Measurements from ENCODE around the gene CRK. TPM values are rescaled to one million over a fixed set of nuclear protein-coding genes. Genes with fewer than 3 reads are reported as not detected.

The CRK gene
- total and polyA plus RNA-seq, 10 of the 15 experiments (the other 5 are each of a cell fraction or from before 2014, with no cell fraction given), result 11.1 to 23.8 (median 20.5) TPM

DNA sequence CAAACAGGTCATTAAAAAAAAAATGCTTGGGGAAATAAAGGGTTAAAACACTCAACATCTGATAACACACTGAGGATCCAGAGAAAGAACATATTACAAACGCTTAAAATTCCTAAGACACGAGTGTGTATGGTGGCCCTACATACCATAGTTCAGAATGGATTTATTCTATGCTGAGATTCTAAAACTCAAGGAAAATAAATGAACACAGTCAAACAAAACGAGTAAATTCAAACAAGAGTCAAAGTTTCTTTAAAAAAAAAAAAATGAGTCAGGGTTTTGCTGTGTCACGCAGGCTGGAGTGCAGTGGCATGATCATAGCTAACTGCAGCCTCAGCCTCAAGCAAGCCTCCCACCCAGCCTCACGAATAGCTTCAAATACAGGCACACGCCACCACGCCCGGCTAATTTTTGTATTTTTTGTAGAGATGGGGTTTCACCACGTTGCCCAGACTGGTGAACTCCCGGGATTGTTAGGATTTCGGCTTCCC, 17.4 kb downstream of the CRK start:
- H3K27ac ChIP-seq (ENCODE audit: control insufficient read depth, insufficient read depth), result no peak overlapping the region
- CTCF ChIA-PET, result interaction anchor here (1.4 kb wide), 1 partner anchor 73 kb away, joined by 7 read pairs; no protein-coding TSS in a partner anchor
- no peak overlapping the region for H3K9ac ChIP-seq (ENCODE audit: control insufficient read depth, insufficient read depth, low read length)
- no peak for FAIRE-seq
- BruUV-seq (replicated peaks), result no TSS peak
- 85% methylated on average over 11 of the region's 11 CpGs for WGBS (ENCODE audit: insufficient coverage, insufficient replicate concordance, low lambda C conversion rate, missing lambda C conversion rate)
- RAD21 ChIA-PET (ENCODE audit: unreplicated experiment), result no interaction called here
- peaks cover 33% of the 10 kb centered on the region for H3K79me2 ChIP-seq (ENCODE audit: control insufficient read depth, insufficient read depth, low read length)
- H3K4me3 ChIP-seq, result no peak overlapping the region
- POLR2A ChIA-PET, result no interaction called here
- no peaks in the 10 kb centered on the region for H3K4me1 ChIP-seq (ENCODE audit: control insufficient read depth, insufficient read depth, low read length)
- H3K4me2 ChIP-seq (ENCODE audit: control insufficient read depth, insufficient read depth), result no peak overlapping the region
- in situ Hi-C loops (cut with MboI) (no loop called here), intact Hi-C loops (cut with micrococcal nuclease; ENCODE audit: unreplicated experiment) (no loop called here)
- TF ChIP-seq TCF7 (IDR thresholded peaks at IDR 0.05; ENCODE audit: borderline replicate concordance) (no peak), YY1 (IDR thresholded peaks at IDR 0.05; ENCODE audit: low read depth, low read length) (no peak), IRF4 (IDR thresholded peaks at IDR 0.05; ENCODE audit: low read depth, low read length) (no peak), ZSCAN29 (IDR thresholded peaks at IDR 0.05) (no peak), EED (IDR thresholded peaks at IDR 0.05; ENCODE audit: low read depth) (no peak), GATAD2B (conservative IDR thresholded peaks at IDR 0.05; ENCODE audit: low read depth) (no peak), MYB (IDR thresholded peaks at IDR 0.05; ENCODE audit: borderline replicate concordance, low read depth, low read length) (no peak), NFIC (IDR thresholded peaks at IDR 0.05; ENCODE audit: low read depth, low read length) (no peak), RAD21 (IDR thresholded peaks at IDR 0.05; ENCODE audit: insufficient read depth, low read depth, low read length) (no peak), KLF5 (IDR thresholded peaks at IDR 0.05; ENCODE audit: partially characterized antibody) (no peak), JUNB (IDR thresholded peaks at IDR 0.05) (no peak), ZNF207 (IDR thresholded peaks at IDR 0.05; ENCODE audit: borderline replicate concordance) (no peak), RCOR1 (conservative IDR thresholded peaks at IDR 0.05; ENCODE audit: low read depth, low read length) (no peak), SUZ12 (IDR thresholded peaks at IDR 0.05; ENCODE audit: unreplicated experiment) (no peak)
- TF ChIP-seq, protein P1, sequence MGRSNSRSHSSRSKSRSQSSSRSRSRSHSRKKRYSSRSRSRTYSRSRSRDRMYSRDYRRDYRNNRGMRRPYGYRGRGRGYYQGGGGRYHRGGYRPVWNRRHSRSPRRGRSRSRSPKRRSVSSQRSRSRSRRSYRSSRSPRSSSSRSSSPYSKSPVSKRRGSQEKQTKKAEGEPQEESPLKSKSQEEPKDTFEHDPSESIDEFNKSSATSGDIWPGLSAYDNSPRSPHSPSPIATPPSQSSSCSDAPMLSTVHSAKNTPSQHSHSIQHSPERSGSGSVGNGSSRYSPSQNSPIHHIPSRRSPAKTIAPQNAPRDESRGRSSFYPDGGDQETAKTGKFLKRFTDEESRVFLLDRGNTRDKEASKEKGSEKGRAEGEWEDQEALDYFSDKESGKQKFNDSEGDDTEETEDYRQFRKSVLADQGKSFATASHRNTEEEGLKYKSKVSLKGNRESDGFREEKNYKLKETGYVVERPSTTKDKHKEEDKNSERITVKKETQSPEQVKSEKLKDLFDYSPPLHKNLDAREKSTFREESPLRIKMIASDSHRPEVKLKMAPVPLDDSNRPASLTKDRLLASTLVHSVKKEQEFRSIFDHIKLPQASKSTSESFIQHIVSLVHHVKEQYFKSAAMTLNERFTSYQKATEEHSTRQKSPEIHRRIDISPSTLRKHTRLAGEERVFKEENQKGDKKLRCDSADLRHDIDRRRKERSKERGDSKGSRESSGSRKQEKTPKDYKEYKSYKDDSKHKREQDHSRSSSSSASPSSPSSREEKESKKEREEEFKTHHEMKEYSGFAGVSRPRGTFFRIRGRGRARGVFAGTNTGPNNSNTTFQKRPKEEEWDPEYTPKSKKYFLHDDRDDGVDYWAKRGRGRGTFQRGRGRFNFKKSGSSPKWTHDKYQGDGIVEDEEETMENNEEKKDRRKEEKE (IDR thresholded peaks at IDR 0.05), result no peak
- no peaks in the 10 kb centered on the region for H4K20me1 ChIP-seq (ENCODE audit: control insufficient read depth, insufficient read depth)
- H3K27me3 ChIP-seq (replicated peaks in 1 of 2; ENCODE audit: control insufficient read depth in 2 of 2, insufficient read depth in 2 of 2, low read length in 1 of 2), result no peaks in the 10 kb centered on the region
- SMC1A ChIA-PET (ENCODE audit: uncharacterized antibody, unreplicated experiment), result interaction anchor here (1.4 kb wide), 1 partner anchor 73 kb away, joined by 4 read pairs; no protein-coding TSS in a partner anchor
- ATAC-seq, result no peak
- DNase-seq (ENCODE audit: low read depth, low spot score), result no peak
- H2AFZ ChIP-seq (ENCODE audit: control insufficient read depth, low read depth, low read length), result no peak overlapping the region
- H3K36me3 ChIP-seq (ENCODE audit: control insufficient read depth in 2 of 2, insufficient read depth in 2 of 2, low read length in 1 of 2), result peaks cover 9 to 18% of the 10 kb centered on the region in 2 experiments
- H3K9me3 ChIP-seq (replicated peaks; ENCODE audit: control insufficient read depth, insufficient read depth, low read length), result no peaks in the 10 kb centered on the region
